Posterior cingulate gyrus (tissue), 11 donors: ENCODE data around the gene FADS3.
A peak's percentile ranks its signal among the peaks of the same experiment; 100 is the strongest.

Experiments used
- DNase-seq, 10 donors: peaks; one replicate each; pipeline versions ENCODE4 v3.0.0 to v3.0.0-alpha.2; 2020 to 2021; ENCODE audit warnings: mixed read lengths in 3 of 10
- intact Hi-C: fragments of 100-400 bp; cut with DNase I; formaldehyde crosslinking; loops from one replicate; pipeline ENCODE4 v1.15.1; 2023

Gene FADS3

GRCh38 chr11:61844909-61845565 is 46.3 kb downstream of the FADS3 start:
- peak in 2 of 10 donors; percentile 58 to 63 for DNase-seq

DNA sequence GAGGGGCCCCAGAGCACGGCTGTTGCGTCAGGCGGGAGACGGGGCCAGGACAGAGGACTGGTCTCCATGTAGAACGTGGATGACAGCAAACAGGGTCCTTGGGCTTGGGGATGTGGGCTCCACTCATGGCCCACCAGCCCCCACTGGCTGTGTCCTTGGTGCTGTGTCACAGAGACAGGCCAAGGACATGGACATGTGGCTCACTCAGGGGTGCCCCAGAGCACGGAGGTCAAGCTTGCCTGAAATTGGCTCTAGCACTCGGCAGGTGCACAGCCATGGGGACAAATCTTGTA is 48.9 kb downstream of the FADS3 start:
- intact Hi-C loops, result no loop called here
- DNase-seq, result peak in 3 of 10 donors; percentile 53 to 79 (median 58)

More at GRCh38 chr11:61844909-61845565, 46.3 kb downstream of the FADS3 start:
- intact Hi-C loops, result no loop called here

DNA sequence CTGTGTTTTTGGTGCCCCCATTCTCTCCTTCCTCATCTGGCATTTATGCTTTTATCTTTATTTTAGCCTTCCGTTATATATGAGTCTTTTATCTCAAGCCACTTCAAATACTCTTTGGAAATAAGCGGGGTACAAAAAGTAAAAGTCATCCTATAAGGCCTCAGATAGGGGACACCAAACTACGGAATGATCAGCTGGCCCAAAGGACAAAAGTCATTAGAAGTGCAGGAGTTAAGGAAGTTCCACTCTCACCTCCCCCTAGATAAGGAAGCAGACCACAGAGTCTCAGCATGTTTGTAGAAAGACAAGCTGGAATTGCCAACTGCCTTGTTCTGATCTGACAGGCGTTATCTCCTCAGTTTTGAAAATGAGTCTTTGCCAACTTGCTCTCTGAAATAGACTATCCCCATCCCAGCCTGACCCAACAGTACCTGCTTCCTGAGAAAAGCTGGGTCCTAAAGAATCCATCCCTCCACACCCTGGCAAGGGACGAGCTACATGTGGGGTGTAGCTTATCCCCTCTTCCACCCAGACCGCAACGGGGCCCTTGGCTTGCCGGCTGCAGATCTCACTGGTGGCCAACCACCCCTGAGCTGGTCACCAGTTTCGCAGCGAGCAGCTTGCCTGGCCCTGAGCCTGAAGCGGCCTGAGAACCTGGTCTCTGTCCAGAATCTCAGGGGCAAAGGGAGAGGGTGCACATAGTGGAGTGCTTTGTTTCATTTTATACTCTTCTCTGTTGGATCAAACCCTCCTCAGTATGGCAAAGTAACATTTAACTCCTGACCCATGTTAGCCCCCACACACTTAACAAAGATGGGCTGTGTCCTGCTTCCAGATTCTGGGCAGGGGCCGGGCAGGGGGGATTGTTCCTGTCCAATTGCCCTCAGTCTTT is 49.5 kb downstream of the FADS3 start:
- intact Hi-C loops, result no loop called here
- DNase-seq, result peak in 7 of 10 donors; percentile 29 to 85 (median 50)

DNA sequence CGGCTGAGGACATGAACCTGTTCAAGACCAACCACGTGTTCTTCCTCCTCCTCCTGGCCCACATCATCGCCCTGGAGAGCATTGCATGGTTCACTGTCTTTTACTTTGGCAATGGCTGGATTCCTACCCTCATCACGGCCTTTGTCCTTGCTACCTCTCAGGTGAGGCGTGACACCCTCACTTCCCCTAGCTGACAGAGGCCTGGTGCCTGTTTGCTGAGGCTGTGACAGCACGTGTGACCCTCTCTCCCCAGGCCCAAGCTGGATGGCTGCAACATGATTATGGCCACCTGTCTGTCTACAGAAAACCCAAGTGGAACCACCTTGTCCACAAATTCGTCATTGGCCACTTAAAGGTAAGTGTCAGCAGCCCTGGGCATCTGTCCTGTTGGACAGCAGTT is 51.0 kb downstream of the FADS3 start:
- DNase-seq, result peak in 2 of 10 donors; percentile 17 to 66
- intact Hi-C loops, result no loop called here

DNA sequence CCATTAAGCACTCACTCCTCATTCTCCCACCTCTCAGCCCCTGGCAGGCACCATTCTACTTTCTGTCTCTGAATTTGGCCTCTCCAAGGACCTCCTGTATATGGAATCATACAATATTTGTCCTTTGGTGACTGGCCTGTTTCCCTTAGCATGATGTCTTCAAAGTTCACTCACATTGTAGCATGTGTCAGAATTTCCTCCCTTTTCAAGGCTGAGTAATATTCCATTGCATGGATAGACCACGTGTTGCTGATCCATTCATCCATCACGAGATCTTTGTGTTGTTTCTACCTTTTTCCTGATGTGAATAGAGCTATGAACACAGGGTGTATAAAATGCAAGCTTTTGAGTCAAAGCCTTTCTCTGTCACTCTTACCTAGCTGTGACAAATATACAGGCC is 51.6 kb downstream of the FADS3 start:
- intact Hi-C loops, result no loop called here
- DNase-seq, result peak in 1 of 10 donors; percentile 5

GRCh38 chr11:61838921-61839320 is 52.4 kb downstream of the FADS3 start:
- peak in 1 of 10 donors; percentile 41 for DNase-seq
- intact Hi-C loops, result no loop called here

DNA sequence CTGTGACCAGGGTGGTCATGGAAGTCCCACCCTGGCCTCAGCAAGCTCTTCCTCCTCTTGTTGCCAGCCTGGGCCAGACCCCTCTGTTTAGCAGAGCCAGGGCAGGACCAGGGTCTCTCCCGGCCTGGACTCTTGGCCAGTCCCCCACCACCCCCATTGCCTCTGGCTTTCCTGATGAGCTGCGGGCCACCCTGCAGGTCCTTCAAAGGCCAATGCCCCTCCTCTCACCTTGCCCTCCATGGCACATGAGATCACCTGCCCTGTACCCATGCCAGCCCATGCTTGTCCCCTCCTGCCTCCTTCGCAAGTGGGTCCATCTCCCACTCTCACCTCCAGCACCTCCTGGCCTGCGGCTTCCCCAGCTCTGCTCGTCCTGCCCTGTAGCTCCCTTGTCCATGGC is 52.8 kb downstream of the FADS3 start:
- peak in 2 of 10 donors; percentile 27 to 39 for DNase-seq
- intact Hi-C loops, result no loop called here

GRCh38 chr11:61837411-61838005 is 53.8 kb downstream of the FADS3 start:
- DNase-seq, result peak in 2 of 10 donors; percentile 49 to 71
- intact Hi-C loops, result no loop called here

DNA sequence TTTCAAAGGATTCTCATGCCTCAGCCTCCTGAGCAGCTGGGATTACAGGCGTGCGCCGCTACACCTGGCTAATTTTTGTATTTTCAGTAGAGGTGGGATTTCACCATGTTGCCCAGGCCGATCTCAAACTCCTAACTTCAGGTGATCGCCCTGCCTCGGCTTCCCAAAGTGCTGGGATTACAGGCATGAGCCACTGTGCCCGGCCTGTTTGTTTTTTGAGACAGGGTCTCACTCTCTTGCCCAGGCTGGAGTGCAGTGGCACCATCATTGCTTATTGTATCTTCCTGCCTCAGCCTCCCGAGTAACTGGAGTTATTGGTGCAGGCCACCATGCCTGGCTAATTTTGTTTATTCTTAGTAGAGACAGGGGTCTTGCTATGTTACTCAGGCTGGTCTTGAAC is 55.2 kb downstream of the FADS3 start:
- intact Hi-C loops, result no loop called here
- peak in 2 of 10 donors; percentile 34 to 50 for DNase-seq

DNA sequence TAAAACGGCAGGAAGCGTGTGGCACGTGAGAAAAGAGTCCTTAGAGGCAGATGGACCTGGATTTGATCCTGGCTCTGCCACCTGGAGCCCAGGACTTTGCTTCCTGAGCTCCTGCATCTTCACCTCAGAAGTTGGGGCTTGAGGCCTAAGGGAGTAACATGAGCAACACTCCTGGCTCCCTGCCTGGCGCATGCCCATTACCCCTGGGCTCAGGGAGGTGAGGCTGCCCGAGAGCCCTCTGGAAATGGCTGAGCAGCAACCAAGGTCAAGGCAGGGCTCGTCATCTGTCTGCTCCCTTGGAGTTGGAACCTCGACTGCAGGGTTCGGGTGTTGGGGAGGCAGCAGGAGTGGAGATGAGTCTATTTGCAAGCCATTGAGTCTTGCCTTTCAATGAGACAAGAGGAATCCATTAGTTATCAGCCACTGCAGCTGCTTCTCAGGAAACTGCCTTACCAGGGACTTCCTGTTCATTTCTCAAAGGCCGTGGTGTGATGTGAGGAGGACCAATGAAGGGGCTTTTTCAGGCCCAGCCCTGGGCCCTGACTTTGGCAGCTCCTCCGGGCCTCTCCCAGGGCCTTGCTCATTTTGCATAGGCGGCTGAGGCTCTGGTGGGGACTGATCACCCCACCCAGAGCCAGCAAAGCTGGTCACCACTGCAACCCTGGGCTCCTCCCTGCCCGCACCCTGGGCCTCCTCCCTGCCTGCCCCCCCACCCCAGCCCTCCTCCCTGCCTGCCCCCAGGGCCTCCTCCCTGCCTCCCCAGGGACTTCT is 56.9 kb downstream of the FADS3 start:
- peak in 4 of 10 donors; percentile 33 to 90 (median 55) for DNase-seq
- intact Hi-C loops, result no loop called here

- intact Hi-C loops, result no loop called here
- peak in 1 of 10 donors; percentile 65 for DNase-seq
Observed at GRCh38 chr11:61833926-61834277, 57.4 kb downstream of the FADS3 start.

GRCh38 chr11:61833471-61833870 is 57.9 kb downstream of the FADS3 start:
- intact Hi-C loops, result no loop called here
- DNase-seq, result peak in 5 of 10 donors; percentile 39 to 90 (median 86)

- intact Hi-C loops, result no loop called here
- peak in 3 of 10 donors; percentile 42 to 58 (median 43) for DNase-seq
Observed at GRCh38 chr11:61832754-61833153, 58.6 kb downstream of the FADS3 start.

DNA sequence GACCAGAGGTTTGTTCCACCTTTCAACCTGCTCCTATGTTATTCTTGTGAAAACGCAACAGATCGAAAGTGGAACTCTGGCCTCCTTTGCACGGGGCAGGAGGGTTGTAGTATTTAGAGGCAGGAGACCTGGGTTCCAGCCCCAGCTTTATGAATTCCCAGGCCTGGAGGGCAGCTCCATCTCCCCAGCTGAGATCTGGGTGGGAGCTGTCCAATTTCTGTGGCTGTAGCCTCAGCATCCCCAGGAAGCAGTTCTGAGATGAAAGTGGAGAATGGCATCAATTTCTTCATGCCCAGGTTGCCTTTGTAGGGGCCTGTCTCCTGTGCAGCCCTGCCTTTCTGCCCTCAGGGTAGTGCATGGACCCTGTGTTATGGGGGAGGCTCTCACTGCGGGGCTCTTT is 59.1 kb downstream of the FADS3 start:
- no peak for DNase-seq
- intact Hi-C loops, result no loop called here

- no peak for DNase-seq
- intact Hi-C loops, result no loop called here
Observed at GRCh38 chr11:61830237-61831105, 60.9 kb downstream of the FADS3 start.

DNA sequence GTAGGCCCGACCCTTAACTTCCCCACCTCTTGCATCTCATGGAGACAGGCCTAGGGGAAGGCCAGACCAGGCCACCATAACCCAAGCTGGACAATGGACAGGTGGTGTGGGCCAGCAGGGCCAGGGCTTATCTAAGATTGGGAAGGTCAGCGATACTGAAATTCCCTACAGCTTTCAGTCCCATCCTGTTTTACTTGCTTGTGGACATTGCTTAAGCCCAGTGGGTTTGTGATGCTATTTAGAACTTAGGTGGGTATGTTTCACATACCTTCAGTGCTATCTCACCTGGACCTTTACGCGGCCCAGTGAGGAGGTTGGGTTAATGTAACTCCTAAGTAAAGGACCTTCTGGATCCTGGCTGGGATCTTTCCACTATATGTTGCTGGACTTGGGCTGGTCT is 61.5 kb downstream of the FADS3 start:
- intact Hi-C loops, result no loop called here
- DNase-seq, result no peak

DNA sequence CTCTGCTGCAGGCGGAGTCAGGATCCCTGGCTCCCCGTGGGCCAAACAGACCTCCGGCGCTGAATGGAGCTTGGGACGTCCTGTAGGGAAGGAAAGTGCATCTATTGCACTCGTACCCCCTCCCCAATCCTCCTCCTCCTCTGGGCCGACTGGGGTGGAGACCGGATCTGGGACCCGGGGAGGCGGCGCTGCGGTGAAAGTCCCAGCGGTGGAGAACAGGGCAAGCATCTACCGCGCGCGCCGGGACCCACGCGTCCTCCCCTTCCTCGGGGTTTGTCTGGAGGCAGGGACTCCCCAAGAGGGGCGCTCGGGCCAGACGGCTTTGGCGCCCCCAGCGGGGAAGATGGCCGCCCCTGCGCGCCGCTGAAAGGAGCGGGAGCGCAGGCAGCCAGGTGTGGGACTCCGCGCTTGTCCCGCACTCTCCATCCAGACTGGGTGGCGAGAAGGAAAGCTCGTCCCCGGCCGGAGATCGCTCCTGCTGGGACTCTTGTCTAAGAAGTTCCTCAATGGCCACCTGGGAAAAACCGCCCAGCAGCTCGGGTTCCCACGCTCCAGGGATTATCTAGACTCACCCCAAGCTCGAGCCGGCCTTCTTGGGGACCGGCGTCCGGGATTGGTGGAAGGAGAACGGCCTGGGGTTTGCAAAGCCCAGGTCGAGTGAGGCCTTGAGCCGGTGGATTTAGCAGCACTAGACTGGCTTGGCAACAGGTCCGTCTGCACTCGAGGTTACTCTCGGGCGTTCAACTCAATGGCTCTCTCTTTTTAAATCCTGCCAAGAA is 62.5 kb downstream of the FADS3 start:
- DNase-seq, result peak in 8 of 10 donors; percentile 21 to 92 (median 50)
- intact Hi-C loops, result no loop called here

- DNase-seq, result no peak
- intact Hi-C loops, result no loop called here
Observed at GRCh38 chr11:61828379-61828628, 63.0 kb downstream of the FADS3 start.
